HCEC 1CT (cell line): ENCODE measurements around the gene PDGFD.
A peak's percentile ranks its signal among the peaks of the same experiment; 100 is the strongest.

Source experiments
- DNase-seq: peaks from one replicate; pipeline ENCODE4 v3.0.0-alpha.2; 2017

The PDGFD gene

GRCh38 chr11:103994518-103994917 is 169.4 kb downstream of the PDGFD start:
- DNase-seq: no peak

- DNase-seq: no peak
These were observed 169.9 kb downstream of the PDGFD start for GRCh38 chr11:103994094-103994493.

- no peak for DNase-seq
These were observed 170.4 kb downstream of the PDGFD start for GRCh38 chr11:103993507-103993906.

- peak; percentile 70 for DNase-seq
These were observed 175.4 kb downstream of the PDGFD start for GRCh38 chr11:103988595-103988969.

GRCh38 chr11:103987629-103988594 is 176.0 kb downstream of the PDGFD start:
- peak; percentile 51 for DNase-seq

- no peak for DNase-seq
These were observed 178.9 kb downstream of the PDGFD start for GRCh38 chr11:103985041-103985440.

- DNase-seq: no peak
These were observed 183.8 kb downstream of the PDGFD start for GRCh38 chr11:103980108-103980507.

GRCh38 chr11:103978616-103979595 is 185.0 kb downstream of the PDGFD start:
- no peak for DNase-seq

GRCh38 chr11:103972013-103972412 is 191.9 kb downstream of the PDGFD start:
- no peak for DNase-seq

GRCh38 chr11:103970701-103971249 is 193.2 kb downstream of the PDGFD start:
- no peak for DNase-seq

- no peak for DNase-seq
These were observed 195.3 kb downstream of the PDGFD start for GRCh38 chr11:103968685-103969084.

GRCh38 chr11:103967985-103968384 is 196.0 kb downstream of the PDGFD start:
- no peak for DNase-seq

- no peak for DNase-seq
These were observed 199.6 kb downstream of the PDGFD start for GRCh38 chr11:103964390-103964789.

- DNase-seq: no peak
These were observed 200.3 kb downstream of the PDGFD start for GRCh38 chr11:103963648-103964047.

GRCh38 chr11:103961010-103961409 is 202.9 kb downstream of the PDGFD start:
- peak; percentile 93 for DNase-seq

- DNase-seq: no peak
These were observed 203.8 kb downstream of the PDGFD start for GRCh38 chr11:103960108-103960507.

GRCh38 chr11:103959279-103959942 is 204.5 kb downstream of the PDGFD start:
- peak; percentile 74 for DNase-seq

GRCh38 chr11:103958475-103959215 is 205.3 kb downstream of the PDGFD start:
- no peak for DNase-seq

- no peak for DNase-seq
These were observed 210.0 kb downstream of the PDGFD start for GRCh38 chr11:103953797-103954486.

- no peak for DNase-seq
These were observed 214.2 kb downstream of the PDGFD start for GRCh38 chr11:103949781-103950180.

GRCh38 chr11:103948187-103948763 is 215.7 kb downstream of the PDGFD start:
- DNase-seq: no peak
